Fibroblast of lung (primary cell): ENCODE results near the gene DPAGT1. TPM values are rescaled to one million over a fixed set of nuclear protein-coding genes. Genes with fewer than 3 reads are reported as not detected.
A peak's percentile ranks its signal among the peaks of the same experiment; 100 is the strongest.

ENCODE experiments used
- DNase-seq, 2 donors: peaks; one replicate each; pipeline versions ENCODE4 v3.0.0 to v3.0.0-alpha.2; 2010; ENCODE audit warnings: low read depth in 2 of 2
- H2AFZ ChIP-seq: 2 replicates; pipeline ENCODE4 v1.5.1; 2012; ENCODE audit warnings: low read length, control low read depth, inconsistent platforms
- H3K27ac ChIP-seq: 2 replicates; pipeline ENCODE4 v1.5.1; 2011; ENCODE audit warnings: low read length, control low read depth; ENCODE audit not compliant: insufficient read depth
- H3K27me3 ChIP-seq: 2 replicates; pipeline ENCODE4 v1.5.1; 2011; ENCODE audit warnings: mild to moderate bottlenecking, low read length; ENCODE audit not compliant: control insufficient read depth, insufficient read depth
- H3K36me3 ChIP-seq: 2 replicates; pipeline ENCODE4 v1.5.1; 2011; ENCODE audit warnings: low read length; ENCODE audit not compliant: control insufficient read depth, insufficient read depth
- H3K4me1 ChIP-seq: 2 replicates; pipeline ENCODE4 v1.5.1; 2011; ENCODE audit warnings: low read length; ENCODE audit not compliant: control insufficient read depth, insufficient read depth; ENCODE audit errors: extremely low read depth
- H3K4me2 ChIP-seq: 2 replicates; pipeline ENCODE4 v1.5.1; 2011; ENCODE audit warnings: low read length, control low read depth; ENCODE audit not compliant: insufficient read depth; ENCODE audit errors: extremely low read depth
- H3K4me3 ChIP-seq, 4 experiments: fragments of 200-600 bp in 1 of 4; sonication (generic) in 1 of 4; replicated peaks in 1 of 4; 2 replicates each; pipeline ENCODE4 v1.5.1; 2011 to 2016; ENCODE audit warnings: low read length in 4 of 4, low read depth in 3 of 4, mild to moderate bottlenecking in 3 of 4, control low read depth in 2 of 4, inconsistent platforms in 1 of 4, mixed read lengths in 1 of 4; ENCODE audit not compliant: insufficient read depth in 1 of 4; ENCODE audit errors: control extremely low read depth in 1 of 4
- H3K79me2 ChIP-seq: 2 replicates; pipeline ENCODE4 v1.5.1; 2012; ENCODE audit warnings: mild to moderate bottlenecking, low read length, inconsistent platforms; ENCODE audit not compliant: control insufficient read depth, insufficient read depth
- H3K9ac ChIP-seq: 2 replicates; pipeline ENCODE4 v1.5.1; 2011; ENCODE audit warnings: mild to moderate bottlenecking, low read length, control low read depth; ENCODE audit not compliant: insufficient read depth
- H3K9me3 ChIP-seq: 2 replicates; pipeline ENCODE4 v1.5.1; 2012; ENCODE audit warnings: low read depth, low read length; ENCODE audit not compliant: control insufficient read depth, insufficient read depth
- H4K20me1 ChIP-seq: 2 replicates; pipeline ENCODE4 v1.5.1; 2011; ENCODE audit warnings: low read length; ENCODE audit not compliant: control insufficient read depth, insufficient read depth; ENCODE audit errors: extremely low read depth
- CTCF ChIP-seq, 2 donors: IDR thresholded peaks in 1 of 2; conservative IDR thresholded peaks in 1 of 2; 1 replicate in 1 of 2; 2 replicates in 1 of 2; pipeline ENCODE4 v1.5.1; 2011 to 2012; ENCODE audit warnings: low read length in 2 of 2, control low read depth in 1 of 2, inconsistent platforms in 1 of 2, low read depth in 1 of 2, mild to moderate bottlenecking in 1 of 2
- EZH2 ChIP-seq: IDR thresholded peaks from 2 replicates; pipeline ENCODE4 v1.5.1; 2012; ENCODE audit warnings: low read length, control low read depth, mild to moderate bottlenecking; ENCODE audit errors: missing control alignments
- polyA plus RNA-seq, 2 donors: library from polyadenylated mRNA; depleted of rRNA in 1 of 2; stranded (reverse) in 1 of 2; unstranded in 1 of 2; fragments of >200 nt; gene quantifications; 2 replicates each; pipeline ENCODE4 v1.2.1, GENCODE V29; 2011 to 2012; ENCODE audit warnings: missing spikeins in 1 of 2
- total RNA-seq: library from RNA; depleted of rRNA; stranded (reverse); fragments of >200 nt; gene quantifications from 2 replicates; pipeline ENCODE4 v1.2.1, GENCODE V29; 2014

The DPAGT1 gene
- total and polyA plus RNA-seq, 2 donors (not counting 1 experiment from before 2014, with no cell fraction given): 14.5 to 44.9 TPM

DNA sequence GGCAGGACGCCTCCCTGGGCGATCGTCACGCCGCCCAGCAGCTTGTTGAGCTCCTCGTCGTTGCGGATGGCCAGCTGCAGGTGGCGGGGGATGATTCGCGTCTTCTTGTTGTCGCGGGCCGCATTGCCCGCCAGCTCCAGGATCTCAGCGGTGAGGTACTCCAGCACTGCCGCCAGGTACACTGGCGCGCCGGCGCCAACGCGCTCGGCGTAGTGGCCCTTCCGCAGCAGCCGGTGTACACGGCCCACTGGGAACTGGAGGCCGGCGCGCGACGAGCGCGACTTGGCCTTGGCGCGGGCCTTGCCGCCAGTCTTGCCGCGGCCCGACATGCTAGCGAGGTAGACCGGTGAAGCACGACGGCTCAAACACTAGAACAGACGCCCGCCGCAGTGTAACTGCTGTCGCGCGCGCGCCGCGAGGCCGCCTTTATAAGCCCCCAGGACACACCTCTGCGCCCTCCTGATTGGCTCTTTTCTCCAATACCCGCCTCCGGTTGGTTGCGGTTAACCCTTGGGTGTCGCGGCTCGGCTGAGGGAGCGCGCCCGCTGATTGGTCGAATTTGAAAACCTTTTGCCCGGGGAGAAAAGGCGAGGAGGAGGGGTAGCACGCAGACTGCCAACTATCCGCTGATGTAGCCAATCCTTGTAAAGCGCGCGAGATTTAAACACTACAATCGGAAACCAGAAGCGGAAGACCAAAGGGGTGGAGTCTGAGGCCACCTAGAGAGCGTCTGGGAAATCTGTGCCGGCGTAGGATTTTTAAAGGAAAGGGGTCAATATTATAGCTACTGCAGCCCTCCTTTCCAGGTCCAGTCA lies 6.4 kb downstream of the DPAGT1 start:
- peak; percentile 99 to 100 for DNase-seq
- peak overlapping the region; percentile 89 for H3K4me2 ChIP-seq
- H3K79me2 ChIP-seq: peaks cover 41% of the 10 kb centered on the region
- H2AFZ ChIP-seq: peak overlapping the region; percentile 28
- H3K9me3 ChIP-seq: no peaks in the 10 kb centered on the region
- H3K27ac ChIP-seq: peak overlapping the region; percentile 83
- H3K4me1 ChIP-seq: peaks cover 14% of the 10 kb centered on the region
- H3K4me3 ChIP-seq: peak overlapping the region; percentile 58 to 86 (median 82)
- peaks cover 16% of the 10 kb centered on the region for H3K36me3 ChIP-seq
- peak in 1 of 2 donors; percentile 4 for TF ChIP-seq CTCF (conservative IDR thresholded peaks at IDR 0.05 in 1 of 2, IDR thresholded peaks at IDR 0.05 in 1 of 2; ENCODE audit: low read depth in 1 of 2, low read length in 2 of 2)
- TF ChIP-seq EZH2: no peak
- H3K27me3 ChIP-seq: no peaks in the 10 kb centered on the region
- H3K9ac ChIP-seq: peak overlapping the region; percentile 84
- H4K20me1 ChIP-seq: no peaks in the 10 kb centered on the region

DNA sequence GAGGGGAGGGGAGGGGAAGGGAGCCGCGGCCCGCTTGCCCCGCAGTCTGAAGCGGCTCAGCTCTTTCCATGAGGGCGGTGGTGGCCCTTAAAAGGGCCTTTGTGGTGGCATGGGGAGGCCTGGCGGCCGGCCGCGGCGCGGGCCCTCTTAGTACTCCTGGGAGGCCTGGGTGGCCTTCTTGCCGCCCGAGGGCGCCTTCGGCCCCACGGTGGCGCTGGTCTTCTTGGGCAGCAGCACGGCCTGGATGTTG lies 6.9 kb downstream of the DPAGT1 start:
- TF ChIP-seq CTCF (conservative IDR thresholded peaks at IDR 0.05 in 1 of 2, IDR thresholded peaks at IDR 0.05 in 1 of 2; ENCODE audit: low read depth in 1 of 2, low read length in 2 of 2): peak; percentile 58 to 65
- no peak for TF ChIP-seq EZH2
- Histone ChIP-seq H3K9ac (peak overlapping the region; percentile 84), H3K9me3 (no peaks in the 10 kb centered on the region), H3K36me3 (peaks cover 19% of the 10 kb centered on the region), H3K27ac (peak overlapping the region; percentile 83), H3K4me3 (peak overlapping the region; percentile 58 to 86 (median 82)), H3K79me2 (peaks cover 36% of the 10 kb centered on the region), H3K27me3 (no peaks in the 10 kb centered on the region), H4K20me1 (no peaks in the 10 kb centered on the region), H2AFZ (no peak overlapping the region), H3K4me1 (peaks cover 12% of the 10 kb centered on the region), H3K4me2 (peak overlapping the region; percentile 89)
- DNase-seq: peak; percentile 84 to 88

- TF ChIP-seq EZH2 (no peak), CTCF (conservative IDR thresholded peaks at IDR 0.05 in 1 of 2, IDR thresholded peaks at IDR 0.05 in 1 of 2; ENCODE audit: low read depth in 1 of 2, low read length in 2 of 2) (no peak)
These were observed 7.5 kb downstream of the DPAGT1 start for GRCh38 chr11:119093942-119094815.

More at GRCh38 chr11:119093942-119094815, 7.5 kb downstream of the DPAGT1 start:
- Histone ChIP-seq H3K9me3 (no peaks in the 10 kb centered on the region), H2AFZ (no peak overlapping the region), H3K27ac (peak overlapping the region; percentile 83), H3K79me2 (peaks cover 34% of the 10 kb centered on the region), H3K9ac (peak overlapping the region; percentile 84), H3K4me3 (peak overlapping the region; percentile 68 to 86 (median 82)), H4K20me1 (no peaks in the 10 kb centered on the region), H3K4me1 (peaks cover 12% of the 10 kb centered on the region), H3K36me3 (peaks cover 19% of the 10 kb centered on the region), H3K4me2 (peak overlapping the region; percentile 89), H3K27me3 (no peaks in the 10 kb centered on the region)
- peak; percentile 43 to 50 for DNase-seq
